Endothelial cell of umbilical vein (primary cell): ENCODE results near the gene CAV2. TPM values are rescaled to one million over a fixed set of nuclear protein-coding genes. Genes with fewer than 3 reads are reported as not detected.

Experiments used
- BruUV-seq: library from RNA; stranded (reverse); fragments of 400-500 nt; replicated peaks from 2 replicates; lab custom pipeline; 2021; lab: Mats Ljungman, UMichigan
- CTCF ChIA-PET: fragments of 300-600, 350-600 bp; sonication (Branson Sonifier 250); formaldehyde crosslinking; loops from one replicate; lab custom pipeline; 2021; ENCODE audit warnings: antibody characterized with exemption, inconsistent platforms; lab: Charles Lee
- POLR2A ChIA-PET: fragments of 300-600, 350-600 bp; sonication (Branson Sonifier 250); formaldehyde crosslinking; loops from one replicate; lab custom pipeline; 2021; ENCODE audit warnings: antibody characterized with exemption, inconsistent platforms; lab: Charles Lee
- DNase-seq: peaks from one replicate; pipeline ENCODE4 v3.0.0-alpha.2; 2011; ENCODE audit warnings: low read depth, low spot score
- FAIRE-seq: peaks from 2 replicates; lab custom pipeline; 2011; peaks lifted over from hg19 to GRCh38; lab: Jason Lieb, UNC
- H2AFZ ChIP-seq: 2 replicates; pipeline ENCODE4 v1.6.0; 2012; ENCODE audit warnings: low read depth, low read length, control low read depth, inconsistent platforms
- H3K27ac ChIP-seq: 2 replicates; pipeline ENCODE4 v1.5.1; 2011; ENCODE audit warnings: low read depth, mild to moderate bottlenecking, control low read depth, low read length, moderate library complexity; ENCODE audit not compliant: insufficient read depth
- H3K27me3 ChIP-seq, 2 experiments: 2 replicates each; pipeline versions ENCODE4 v1.6.0 to v1.6.1; 2011; ENCODE audit warnings: low read length in 2 of 2, mixed read lengths in 1 of 2; ENCODE audit not compliant: control insufficient read depth in 2 of 2, insufficient read depth in 2 of 2
- H3K36me3 ChIP-seq, 2 experiments: 2 replicates in 1 of 2; 3 replicates in 1 of 2; pipeline ENCODE4 v1.5.1; 2011; ENCODE audit warnings: low read length in 2 of 2, mild to moderate bottlenecking in 1 of 2, moderate library complexity in 1 of 2; ENCODE audit not compliant: control insufficient read depth in 2 of 2, insufficient read depth in 2 of 2; ENCODE audit errors: extremely low read depth in 1 of 2
- H3K4me1 ChIP-seq: 3 replicates; pipeline ENCODE4 v1.5.1; 2011; ENCODE audit warnings: mild to moderate bottlenecking, low read length; ENCODE audit not compliant: control insufficient read depth, insufficient read depth; ENCODE audit errors: extremely low read depth
- H3K4me2 ChIP-seq: 2 replicates; pipeline ENCODE4 v1.6.1; 2011; ENCODE audit warnings: low read length, control low read depth, mixed read lengths; ENCODE audit not compliant: insufficient read depth
- H3K4me3 ChIP-seq, 3 experiments: fragments of 200-600 bp in 1 of 3; sonication (generic), shearing (Covaris generic) in 1 of 3; replicated peaks in 1 of 3; 2 replicates each; pipeline ENCODE4 v1.5.1; 2011 to 2016; ENCODE audit warnings: control low read depth in 3 of 3, low read length in 3 of 3, mild to moderate bottlenecking in 2 of 3, inconsistent platforms in 1 of 3, low read depth in 1 of 3, moderate library complexity in 1 of 3; ENCODE audit not compliant: insufficient read depth in 1 of 3
- H3K79me2 ChIP-seq: 2 replicates; pipeline ENCODE4 v1.6.0; 2012; ENCODE audit warnings: low read length, inconsistent platforms; ENCODE audit not compliant: control insufficient read depth, insufficient read depth
- H3K9ac ChIP-seq: replicated peaks from 2 replicates; pipeline ENCODE3; 2011; ENCODE audit warnings: low read length, control low read depth; ENCODE audit not compliant: insufficient read depth; ENCODE audit errors: extremely low read depth
- H3K9me1 ChIP-seq: replicated peaks from 3 replicates; pipeline ENCODE4 v1.6.0; 2011; ENCODE audit warnings: mild to moderate bottlenecking, low read length; ENCODE audit not compliant: control insufficient read depth, insufficient read depth; ENCODE audit errors: extremely low read depth
- H3K9me3 ChIP-seq: replicated peaks from 2 replicates; pipeline ENCODE4 v1.5.1; 2012; ENCODE audit warnings: low read length, inconsistent platforms; ENCODE audit not compliant: control insufficient read depth, insufficient read depth
- H4K20me1 ChIP-seq: replicated peaks from 2 replicates; pipeline ENCODE3; 2011; ENCODE audit warnings: mild to moderate bottlenecking, low read length; ENCODE audit not compliant: control insufficient read depth, insufficient read depth; ENCODE audit errors: extremely low read depth
- CTCF ChIP-seq, 2 donors: IDR thresholded peaks; 1 replicate in 1 of 2; 2 replicates in 1 of 2; pipeline ENCODE4 v1.5.1; 2011; ENCODE audit warnings: low read length in 2 of 2, mild to moderate bottlenecking in 2 of 2, moderate library complexity in 2 of 2, control low read depth in 1 of 2, inconsistent platforms in 1 of 2, low read depth in 1 of 2; ENCODE audit not compliant: insufficient read depth in 1 of 2; ENCODE audit errors: extremely low read depth in 1 of 2
- EZH2 ChIP-seq: IDR thresholded peaks from 2 replicates; pipeline ENCODE4 v1.6.1; 2012; ENCODE audit warnings: borderline replicate concordance, low read depth, mild to moderate bottlenecking, moderate library complexity, low read length, inconsistent platforms; ENCODE audit not compliant: severe bottlenecking
- FOS ChIP-seq: IDR thresholded peaks from 2 replicates; pipeline ENCODE4 v1.6.1; 2011; ENCODE audit warnings: mild to moderate bottlenecking, low read length, moderate library complexity, borderline replicate concordance; ENCODE audit not compliant: insufficient read depth
- GATA2 ChIP-seq: IDR thresholded peaks from 2 replicates; pipeline ENCODE4 v1.7.0; 2011; ENCODE audit warnings: low read depth, mild to moderate bottlenecking, moderate library complexity, mixed read lengths, low read length; ENCODE audit not compliant: insufficient read length, insufficient read depth
- JUN ChIP-seq: IDR thresholded peaks from 2 replicates; pipeline ENCODE4 v1.6.1; 2011; ENCODE audit warnings: borderline replicate concordance, low read depth; ENCODE audit not compliant: insufficient read length, insufficient read depth
- MYC ChIP-seq: IDR thresholded peaks from one replicate; pipeline ENCODE4 v1.6.1; 2011; ENCODE audit warnings: mild to moderate bottlenecking, low read depth, low read length
- POLR2A ChIP-seq: IDR thresholded peaks from 2 replicates; pipeline ENCODE4 v1.6.1; 2012; ENCODE audit warnings: low read depth, mild to moderate bottlenecking, control low read depth, low read length
- POLR2AphosphoS5 ChIP-seq: IDR thresholded peaks from 2 replicates; pipeline ENCODE4 v1.6.1; 2012; ENCODE audit warnings: low read depth, mild to moderate bottlenecking, control low read depth, low read length, moderate library complexity; ENCODE audit not compliant: insufficient read depth
- dilution Hi-C: fragments of 300-500 bp; cut with MboI; formaldehyde crosslinking; loops from one replicate; pipeline ENCODE4 v1.15.0; 2019; ENCODE audit warnings: low sequenced_read_pairs; ENCODE audit not compliant: extremely low pct_ligation_motif_present
- intact Hi-C: fragments of 100-400 bp; cut with micrococcal nuclease; formaldehyde crosslinking; loops from one replicate; pipeline ENCODE4 v1.10.0; 2022
- polyA plus RNA-seq, 4 experiments: library from polyadenylated mRNA; depleted of rRNA in 3 of 4; stranded (reverse) in 3 of 4; unstranded in 1 of 4; fragments of >200 nt; gene quantifications; 2 replicates each; pipeline versions ENCODE4 v1.2.1 to v1.2.3, GENCODE V29; 2011 to 2012; ENCODE audit warnings: missing spikeins in 1 of 4
- total RNA-seq: library from RNA; stranded (reverse); gene quantifications from 2 replicates; pipeline ENCODE4 v1.2.3, GENCODE V29; 2021
- TF ChIP-seq, protein P1 (sequence below): IDR thresholded peaks from 2 replicates; pipeline ENCODE4 v1.6.1; 2011; ENCODE audit not compliant: insufficient read depth, insufficient read length

CAV2 gene
- total and polyA plus RNA-seq, 2 donors (not counting 3 experiments of a cell fraction or from before 2014, with no cell fraction given), result 179 to 327 TPM

- BruUV-seq, result no TSS peak
- dilution Hi-C loops (no loop called here), intact Hi-C loops (loop anchor here (5.0 kb wide), 1 partner anchor 33 kb away; the partner anchor contains the start of gene CAV2)
- CTCF ChIA-PET, result interaction anchor here (1.0 to 1.3 kb wide), 3 partner anchors 16 to 38 kb away, joined by 3 read pairs; no protein-coding TSS in a partner anchor
- Histone ChIP-seq H3K4me2 (no peak overlapping the region), H4K20me1 (no peaks in the 10 kb centered on the region), H3K4me3 (no peak overlapping the region), H2AFZ (no peak overlapping the region), H3K27me3 (no peaks in the 10 kb centered on the region), H3K9me3 (no peaks in the 10 kb centered on the region), H3K4me1 (peaks cover 26% of the 10 kb centered on the region), H3K27ac (no peak overlapping the region), H3K9me1 (no peaks in the 10 kb centered on the region), H3K79me2 (no peaks in the 10 kb centered on the region), H3K9ac (no peak overlapping the region), H3K36me3 (no peaks in the 10 kb centered on the region)
- TF ChIP-seq FOS (no peak), POLR2AphosphoS5 (no peak), GATA2 (no peak), EZH2 (no peak), POLR2A (no peak), JUN (no peak), CTCF (IDR thresholded peaks at IDR 0.05; ENCODE audit: extremely low read depth in 1 of 2, insufficient read depth in 1 of 2, low read depth in 1 of 2, low read length in 2 of 2) (no peak), MYC (no peak)
- TF ChIP-seq, protein P1, sequence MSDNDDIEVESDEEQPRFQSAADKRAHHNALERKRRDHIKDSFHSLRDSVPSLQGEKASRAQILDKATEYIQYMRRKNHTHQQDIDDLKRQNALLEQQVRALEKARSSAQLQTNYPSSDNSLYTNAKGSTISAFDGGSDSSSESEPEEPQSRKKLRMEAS, result no peak
- POLR2A ChIA-PET, result no interaction called here
- DNase-seq, result no peak
- no peak for FAIRE-seq
These were observed 35.6 kb upstream of the CAV2 start for GRCh38 chr7:116463956-116464355.
